PFSK-1 (cell line): Measurements from ENCODE around the gene PCDHA9.

Experiments used
- FOXP2 ChIP-seq: optimal IDR thresholded peaks from 2 replicates; pipeline ENCODE3; 2011; ENCODE audit warnings: borderline replicate concordance, control low read depth, inconsistent platforms; ENCODE audit not compliant: insufficient read depth; ENCODE audit errors: extremely low read length, extremely low read depth
- POLR2AphosphoS5 ChIP-seq: IDR thresholded peaks from 2 replicates; pipeline ENCODE4 v1.6.1; 2012; ENCODE audit warnings: low read depth, mild to moderate bottlenecking, control low read depth, low read length, moderate library complexity
- REST ChIP-seq, 2 experiments: IDR thresholded peaks; 2 replicates each; pipeline versions ENCODE4 v1.6.1 to v1.8.0; 2011 to 2012; ENCODE audit warnings: low read depth in 2 of 2, low read length in 2 of 2, control low read depth in 1 of 2, inconsistent platforms in 1 of 2, mild to moderate bottlenecking in 1 of 2, moderate library complexity in 1 of 2; ENCODE audit not compliant: insufficient read depth in 1 of 2
- SIN3A ChIP-seq: IDR thresholded peaks from 2 replicates; pipeline ENCODE4 v1.6.1; 2012; ENCODE audit warnings: mild to moderate bottlenecking, low read length, moderate library complexity, borderline replicate concordance; ENCODE audit not compliant: insufficient read depth
- TAF1 ChIP-seq: IDR thresholded peaks from 2 replicates; pipeline ENCODE4 v1.6.1; 2012; ENCODE audit warnings: low read length, control low read depth, borderline replicate concordance; ENCODE audit not compliant: insufficient read depth

Gene PCDHA9

GRCh38 chr5:140869555-140869886 lies 21.3 kb downstream of the PCDHA9 start:
- no peak for TF ChIP-seq FOXP2

- 0 out of 4 replicates have a peak, but pooled peaks of 1 of the 2 experiments have one; percentile 66 for TF ChIP-seq REST (IDR thresholded peaks at IDR 0.05; ENCODE audit: insufficient read depth in 1 of 2, low read depth in 2 of 2, low read length in 2 of 2)
- no peak for TF ChIP-seq TAF1
These were observed 22.3 kb downstream of the PCDHA9 start for GRCh38 chr5:140870221-140871201.

- TF ChIP-seq POLR2AphosphoS5 (no peak), FOXP2 (no peak), SIN3A (no peak), TAF1 (no peak), REST (IDR thresholded peaks at IDR 0.05; ENCODE audit: insufficient read depth in 1 of 2, low read depth in 2 of 2, low read length in 2 of 2) (no peak)
These were observed 27.2 kb downstream of the PCDHA9 start, which contains the start of gene PCDHA12 for GRCh38 chr5:140875085-140876065. Gene PCDHA12 (plus strand): TSS chr5:140875308. CDS start chr5:140875473, 165 bp downstream.

- TF ChIP-seq REST (IDR thresholded peaks at IDR 0.05; ENCODE audit: insufficient read depth in 1 of 2, low read depth in 2 of 2, low read length in 2 of 2), result peak in 1 of 2 experiments; percentile 35; a peak in 1 of 4 replicates
These were observed 28.5 kb downstream of the PCDHA9 start for GRCh38 chr5:140876541-140877261.

GRCh38 chr5:140877262-140877581 lies 29.0 kb downstream of the PCDHA9 start:
- TF ChIP-seq SIN3A, result no peak
- TF ChIP-seq FOXP2, result no peak
- no peak for TF ChIP-seq REST (IDR thresholded peaks at IDR 0.05; ENCODE audit: insufficient read depth in 1 of 2, low read depth in 2 of 2, low read length in 2 of 2)
- no peak for TF ChIP-seq POLR2AphosphoS5
- TF ChIP-seq TAF1, result no peak
